ENCODE measurements around the gene BMP2. TPM values are rescaled to one million over a fixed set of nuclear protein-coding genes. Genes with fewer than 3 reads are reported as not detected.

BMP2 gene
- total and polyA plus RNA-seq, 2 donors (not counting 1 experiment from before 2014, with no cell fraction given), result not detected

GRCh38 chr20:6732851-6733250, 34.6 kb upstream of the BMP2 start:
- no peak overlapping the region for H3K4me3 Mint-ChIP-seq
- Histone ChIP-seq H2AFZ (ENCODE audit: insufficient read depth, low read depth, low read length, poor library complexity, severe bottlenecking) (no peak overlapping the region), H3K4me1 (ENCODE audit: control insufficient read depth in 2 of 2, insufficient read depth in 2 of 2, low read length in 2 of 2) (no peaks in the 10 kb centered on the region), H4K20me1 (ENCODE audit: control insufficient read depth, insufficient read depth, low read length, poor library complexity, severe bottlenecking) (no peaks in the 10 kb centered on the region), H3K27ac (ENCODE audit: low read length in 2 of 2) (no peak overlapping the region), H3K4me3 (ENCODE audit: control extremely low read depth in 1 of 5, extremely low read depth in 1 of 5, insufficient read depth in 1 of 5, low read depth in 2 of 5, low read length in 4 of 5) (no peak overlapping the region), H3K9ac (ENCODE audit: low read length) (no peak overlapping the region), H3K27me3 (replicated peaks in 1 of 4; ENCODE audit: control extremely low read depth in 1 of 4, control insufficient read depth in 3 of 4, insufficient read depth in 4 of 4, low read length in 3 of 4) (no peaks in the 10 kb centered on the region), H3K36me3 (replicated peaks in 1 of 2; ENCODE audit: control extremely low read depth in 1 of 2, control insufficient read depth in 1 of 2, extremely low read depth in 1 of 2, insufficient read depth in 2 of 2, low read length in 1 of 2) (no peaks in the 10 kb centered on the region), H3K4me2 (replicated peaks; ENCODE audit: low read depth, low read length, poor library complexity, severe bottlenecking) (no peak overlapping the region), H3K9me3 (ENCODE audit: control extremely low read depth in 1 of 3, control insufficient read depth in 2 of 3, insufficient read depth in 1 of 3, low read length in 2 of 3) (no peaks in the 10 kb centered on the region), H3K79me2 (ENCODE audit: control insufficient read depth, insufficient read depth, low read length) (no peaks in the 10 kb centered on the region)
- H3K27ac Mint-ChIP-seq, result no peak overlapping the region
- ChIA-PET CTCF (no interaction called here), POLR2A (no interaction called here)
- H3K9me3 Mint-ChIP-seq (ENCODE audit: insufficient read depth), result no peaks in the 10 kb centered on the region
- WGBS (ENCODE audit: insufficient coverage), result 80% methylated on average over 1 of the region's 6 CpGs
- no peak for TF ChIP-seq EZH2 (IDR thresholded peaks at IDR 0.05; ENCODE audit: borderline replicate concordance, insufficient read depth, low read depth, low read length, poor library complexity, severe bottlenecking)
- TF ChIP-seq, protein P1, sequence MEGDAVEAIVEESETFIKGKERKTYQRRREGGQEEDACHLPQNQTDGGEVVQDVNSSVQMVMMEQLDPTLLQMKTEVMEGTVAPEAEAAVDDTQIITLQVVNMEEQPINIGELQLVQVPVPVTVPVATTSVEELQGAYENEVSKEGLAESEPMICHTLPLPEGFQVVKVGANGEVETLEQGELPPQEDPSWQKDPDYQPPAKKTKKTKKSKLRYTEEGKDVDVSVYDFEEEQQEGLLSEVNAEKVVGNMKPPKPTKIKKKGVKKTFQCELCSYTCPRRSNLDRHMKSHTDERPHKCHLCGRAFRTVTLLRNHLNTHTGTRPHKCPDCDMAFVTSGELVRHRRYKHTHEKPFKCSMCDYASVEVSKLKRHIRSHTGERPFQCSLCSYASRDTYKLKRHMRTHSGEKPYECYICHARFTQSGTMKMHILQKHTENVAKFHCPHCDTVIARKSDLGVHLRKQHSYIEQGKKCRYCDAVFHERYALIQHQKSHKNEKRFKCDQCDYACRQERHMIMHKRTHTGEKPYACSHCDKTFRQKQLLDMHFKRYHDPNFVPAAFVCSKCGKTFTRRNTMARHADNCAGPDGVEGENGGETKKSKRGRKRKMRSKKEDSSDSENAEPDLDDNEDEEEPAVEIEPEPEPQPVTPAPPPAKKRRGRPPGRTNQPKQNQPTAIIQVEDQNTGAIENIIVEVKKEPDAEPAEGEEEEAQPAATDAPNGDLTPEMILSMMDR (IDR thresholded peaks at IDR 0.05), result no peak
- no peaks in the 10 kb centered on the region for H3K4me1 Mint-ChIP-seq
- DNase-seq (no peak), ATAC-seq (ENCODE audit: low read depth) (no peak)
- intact Hi-C loops (cut with micrococcal nuclease), result no loop called here
- H3K27me3 Mint-ChIP-seq, result no peaks in the 10 kb centered on the region

DNA sequence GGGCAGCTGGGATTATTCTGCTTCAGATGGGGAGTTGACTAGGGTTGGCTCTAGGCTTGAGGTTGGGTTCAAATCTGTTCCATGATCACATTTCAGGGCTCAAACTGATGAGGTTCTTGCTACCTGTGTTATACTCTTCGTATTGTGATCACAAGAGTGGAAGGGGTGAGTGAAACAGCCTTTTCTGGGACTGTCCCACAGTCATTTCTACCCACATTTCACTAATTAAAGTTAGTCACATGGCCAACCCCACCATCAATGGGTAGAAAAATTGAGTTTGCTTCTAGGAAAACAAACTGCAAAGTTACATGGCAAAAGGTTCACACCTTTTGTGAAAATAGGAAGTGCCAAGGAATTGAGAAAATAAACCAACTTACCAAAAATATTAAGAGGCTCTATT, 33.5 kb upstream of the BMP2 start:
- Histone ChIP-seq H3K9me3 (ENCODE audit: control extremely low read depth in 1 of 3, control insufficient read depth in 2 of 3, insufficient read depth in 1 of 3, low read length in 2 of 3) (no peaks in the 10 kb centered on the region), H3K4me1 (ENCODE audit: control insufficient read depth in 2 of 2, insufficient read depth in 2 of 2, low read length in 2 of 2) (no peaks in the 10 kb centered on the region), H4K20me1 (ENCODE audit: control insufficient read depth, insufficient read depth, low read length, poor library complexity, severe bottlenecking) (no peaks in the 10 kb centered on the region), H3K4me2 (replicated peaks; ENCODE audit: low read depth, low read length, poor library complexity, severe bottlenecking) (no peak overlapping the region), H3K4me3 (ENCODE audit: control extremely low read depth in 1 of 5, extremely low read depth in 1 of 5, insufficient read depth in 1 of 5, low read depth in 2 of 5, low read length in 4 of 5) (no peak overlapping the region), H2AFZ (ENCODE audit: insufficient read depth, low read depth, low read length, poor library complexity, severe bottlenecking) (no peak overlapping the region), H3K27ac (ENCODE audit: low read length in 2 of 2) (no peak overlapping the region), H3K79me2 (ENCODE audit: control insufficient read depth, insufficient read depth, low read length) (no peaks in the 10 kb centered on the region), H3K36me3 (replicated peaks in 1 of 2; ENCODE audit: control extremely low read depth in 1 of 2, control insufficient read depth in 1 of 2, extremely low read depth in 1 of 2, insufficient read depth in 2 of 2, low read length in 1 of 2) (no peaks in the 10 kb centered on the region), H3K9ac (ENCODE audit: low read length) (no peak overlapping the region), H3K27me3 (replicated peaks in 1 of 4; ENCODE audit: control extremely low read depth in 1 of 4, control insufficient read depth in 3 of 4, insufficient read depth in 4 of 4, low read length in 3 of 4) (no peaks in the 10 kb centered on the region)
- ATAC-seq (ENCODE audit: low read depth), result no peak
- ChIA-PET POLR2A (no interaction called here), CTCF (no interaction called here)
- H3K9me3 Mint-ChIP-seq (ENCODE audit: insufficient read depth), result no peaks in the 10 kb centered on the region
- H3K27ac Mint-ChIP-seq, result no peak overlapping the region
- H3K27me3 Mint-ChIP-seq, result no peaks in the 10 kb centered on the region
- TF ChIP-seq, protein P1 (IDR thresholded peaks at IDR 0.05), result no peak
- no peak for TF ChIP-seq EZH2 (IDR thresholded peaks at IDR 0.05; ENCODE audit: borderline replicate concordance, insufficient read depth, low read depth, low read length, poor library complexity, severe bottlenecking)
- no peak overlapping the region for H3K4me3 Mint-ChIP-seq
- intact Hi-C loops (cut with micrococcal nuclease), result no loop called here
- H3K4me1 Mint-ChIP-seq, result no peaks in the 10 kb centered on the region
- DNase-seq, result no peak
- no CpG with 5 or more reads among the region's 1 CpG for WGBS (ENCODE audit: insufficient coverage)
